ENCODE results near the gene PCDH9. TPM values are rescaled to one million over a fixed set of nuclear protein-coding genes. Genes with fewer than 3 reads are reported as not detected.

Gene PCDH9
- total RNA-seq, 4 donors from 2014 or later, result 0.57 to 1.7 (median 0.97) TPM

- no peak for DNase-seq
- Histone ChIP-seq H3K36me3 (no peaks in the 10 kb centered on the region), H3K27me3 (no peaks in the 10 kb centered on the region), H3K27ac (no peak overlapping the region), H3K4me1 (no peaks in the 10 kb centered on the region), H3K4me3 (no peak overlapping the region), H3K9me3 (no peaks in the 10 kb centered on the region)
- TF ChIP-seq POLR2A (IDR thresholded peaks at IDR 0.05) (no peak), CTCF (IDR thresholded peaks at IDR 0.05) (no peak)
These were observed 403.7 kb downstream of the PCDH9 start for GRCh38 chr13:66826398-66826797.

GRCh38 chr13:66821551-66821950 lies 408.6 kb downstream of the PCDH9 start:
- H3K27me3 ChIP-seq, result no peaks in the 10 kb centered on the region
- H3K9me3 ChIP-seq, result no peaks in the 10 kb centered on the region
- no peak overlapping the region for H3K4me3 ChIP-seq
- H3K36me3 ChIP-seq, result no peaks in the 10 kb centered on the region
- no peak overlapping the region for H3K27ac ChIP-seq
- no peaks in the 10 kb centered on the region for H3K4me1 ChIP-seq
- DNase-seq, result no peak
- TF ChIP-seq POLR2A (IDR thresholded peaks at IDR 0.05) (no peak), CTCF (IDR thresholded peaks at IDR 0.05) (no peak)

GRCh38 chr13:66811455-66811854 lies 418.7 kb downstream of the PCDH9 start:
- TF ChIP-seq POLR2A (IDR thresholded peaks at IDR 0.05), result no peak
- TF ChIP-seq CTCF (IDR thresholded peaks at IDR 0.05), result no peak
- no peak overlapping the region for H3K4me3 ChIP-seq
- no peaks in the 10 kb centered on the region for H3K27me3 ChIP-seq
- no peak overlapping the region for H3K27ac ChIP-seq
- no peaks in the 10 kb centered on the region for H3K4me1 ChIP-seq
- no peaks in the 10 kb centered on the region for H3K36me3 ChIP-seq
- no peak for DNase-seq
- H3K9me3 ChIP-seq, result no peaks in the 10 kb centered on the region

GRCh38 chr13:66809485-66809884 lies 420.7 kb downstream of the PCDH9 start:
- TF ChIP-seq CTCF (IDR thresholded peaks at IDR 0.05) (no peak), POLR2A (IDR thresholded peaks at IDR 0.05) (no peak)
- H3K27ac ChIP-seq, result no peak overlapping the region
- no peaks in the 10 kb centered on the region for H3K27me3 ChIP-seq
- H3K4me3 ChIP-seq, result no peak overlapping the region
- no peaks in the 10 kb centered on the region for H3K4me1 ChIP-seq
- no peak for DNase-seq
- H3K36me3 ChIP-seq, result no peaks in the 10 kb centered on the region
- H3K9me3 ChIP-seq, result no peaks in the 10 kb centered on the region

- no peaks in the 10 kb centered on the region for H3K36me3 ChIP-seq
- no peak overlapping the region for H3K4me3 ChIP-seq
- no peaks in the 10 kb centered on the region for H3K4me1 ChIP-seq
- no peaks in the 10 kb centered on the region for H3K9me3 ChIP-seq
- H3K27me3 ChIP-seq, result no peaks in the 10 kb centered on the region
- DNase-seq, result no peak
- no peak for TF ChIP-seq POLR2A (IDR thresholded peaks at IDR 0.05)
- TF ChIP-seq CTCF (IDR thresholded peaks at IDR 0.05), result no peak
- no peak overlapping the region for H3K27ac ChIP-seq
These were observed 422.9 kb downstream of the PCDH9 start for GRCh38 chr13:66807251-66807650.

- TF ChIP-seq CTCF (IDR thresholded peaks at IDR 0.05) (no peak), POLR2A (IDR thresholded peaks at IDR 0.05) (no peak)
- no peak for DNase-seq
- Histone ChIP-seq H3K36me3 (no peaks in the 10 kb centered on the region), H3K27ac (no peak overlapping the region), H3K9me3 (no peaks in the 10 kb centered on the region), H3K27me3 (no peaks in the 10 kb centered on the region), H3K4me3 (no peak overlapping the region), H3K4me1 (no peaks in the 10 kb centered on the region)
These were observed 424.5 kb downstream of the PCDH9 start for GRCh38 chr13:66805657-66806056.

Data from Peyer's patch (tissue), 4 donors.